Right ventricle myocardium superior (tissue), 1 donor: ENCODE data around the gene RSPH10B. TPM values are rescaled to one million over a fixed set of nuclear protein-coding genes. Genes with fewer than 3 reads are reported as not detected.
"Not testable (repeated sequence)": the region's sequence is repeated elsewhere in the genome, so short reads cannot be mapped to it uniquely, and the experiment has no call there.

ENCODE experiments used
- ATAC-seq: fragments of 200-7000 bp; cut with Tn5 transposase; one replicate; pipeline ENCODE4 v1.9.1; 2020; ENCODE audit warnings: mild to moderate bottlenecking; ENCODE audit not compliant: poor library complexity
- DNase-seq: peaks from one replicate; pipeline ENCODE4 v3.0.0-alpha.2; 2020
- intact Hi-C: fragments of 100-400 bp; cut with DNase I; formaldehyde crosslinking; loops from one replicate; pipeline ENCODE4 v1.11.2; 2022
- long read RNA-seq: library from polyadenylated mRNA; unstranded; transcript quantifications from one replicate; pipeline ENCODE4 v2.0.0, GENCODE V29; 2021
- total RNA-seq: library from RNA; stranded (reverse); fragmentation: NEBNext Ultra II Directional; extraction: Animal tissue kit (Norgen Biotek cat#: 25700); gene quantifications from one replicate; pipeline ENCODE4 v1.2.1, GENCODE V29; 2021
- donor health status: DM: no; HTN: yes; CAD: no; lungs with severe emphysema.

Gene RSPH10B
- not detected for total RNA-seq
- long read RNA-seq, result 0 reads

DNA sequence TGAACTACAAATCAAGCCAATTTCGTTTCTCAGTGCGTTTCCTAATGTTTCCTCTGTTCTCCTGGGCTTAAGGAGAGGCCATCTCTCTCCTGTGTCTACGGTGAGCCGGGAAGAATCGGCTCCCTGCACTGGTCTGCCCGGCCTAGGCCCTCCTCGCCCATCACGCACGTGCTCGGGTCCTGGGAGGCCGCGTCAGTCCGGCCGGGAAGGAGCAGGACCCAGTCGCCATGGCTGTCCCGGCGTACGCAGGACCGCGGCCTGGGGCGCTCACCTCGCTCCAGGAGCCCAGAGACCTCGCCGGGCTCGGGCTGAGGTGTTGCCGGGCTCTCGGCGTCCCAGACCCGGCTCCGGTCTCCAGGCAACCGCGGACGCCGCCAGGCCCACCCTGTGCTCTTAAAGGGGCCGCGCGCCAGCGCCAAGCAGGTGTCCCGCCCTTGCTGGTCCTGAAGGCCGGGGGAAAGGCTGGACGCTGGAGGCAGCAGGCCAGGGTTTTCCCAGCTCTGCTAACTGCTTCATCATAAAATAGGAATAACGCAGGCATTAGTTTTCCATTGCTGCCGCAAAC is at the start of gene RSPH10B:
Gene RSPH10B, minus strand, starts transcription at position 343 of the 565 bp plus-strand sequence. CDS start 3,573 bp downstream, outside the sequence.
- peak; percentile 72 for ATAC-seq
- DNase-seq, intact Hi-C loops: not testable (repeated sequence)

- DNase-seq (no peak), ATAC-seq (no peak)
- intact Hi-C loops, result no loop called here
Measured at GRCh38 chr7:6016653-6016966, 46.1 kb upstream of the RSPH10B start.

GRCh38 chr7:6015917-6016652 is 45.6 kb upstream of the RSPH10B start:
- intact Hi-C loops, result no loop called here
- ATAC-seq, result peak; percentile 82
- DNase-seq, result peak; percentile 85

DNA sequence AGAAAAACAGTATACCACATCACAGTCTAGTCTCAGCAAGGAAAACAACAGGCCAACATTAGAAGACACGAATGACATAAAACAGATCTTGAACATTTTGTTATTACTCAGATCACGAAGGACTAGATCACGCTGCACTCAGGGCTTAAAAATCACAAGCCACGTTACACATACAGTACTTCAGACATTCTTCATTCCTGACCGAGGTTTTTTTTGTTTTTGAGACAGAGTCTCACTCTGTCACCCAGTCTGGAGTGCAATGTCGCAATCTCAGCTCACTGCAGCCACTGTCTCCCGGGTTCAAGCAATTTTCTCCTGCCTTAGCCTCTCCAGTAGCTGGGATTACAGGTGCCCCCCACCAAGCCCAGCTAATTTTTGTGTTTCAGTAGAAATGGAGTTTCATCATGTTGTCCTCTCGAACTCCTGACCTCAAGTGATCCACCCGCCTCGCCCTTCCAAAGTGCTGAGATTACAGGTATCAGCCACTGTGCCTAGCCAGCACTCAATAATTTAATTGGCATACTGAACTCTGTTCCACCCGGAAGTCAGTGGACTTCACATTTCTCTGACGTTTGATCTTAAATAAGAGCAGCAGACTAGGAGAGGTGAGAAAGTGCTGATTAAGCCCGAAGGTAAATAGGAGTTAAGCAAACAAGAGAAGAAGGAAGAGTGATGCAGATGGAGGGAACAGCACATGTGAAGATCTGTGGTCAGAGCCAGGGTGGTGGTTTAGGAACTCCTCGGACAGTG is 42.0 kb upstream of the RSPH10B start:
- DNase-seq (no peak), ATAC-seq (no peak)
- intact Hi-C loops, result no loop called here

DNA sequence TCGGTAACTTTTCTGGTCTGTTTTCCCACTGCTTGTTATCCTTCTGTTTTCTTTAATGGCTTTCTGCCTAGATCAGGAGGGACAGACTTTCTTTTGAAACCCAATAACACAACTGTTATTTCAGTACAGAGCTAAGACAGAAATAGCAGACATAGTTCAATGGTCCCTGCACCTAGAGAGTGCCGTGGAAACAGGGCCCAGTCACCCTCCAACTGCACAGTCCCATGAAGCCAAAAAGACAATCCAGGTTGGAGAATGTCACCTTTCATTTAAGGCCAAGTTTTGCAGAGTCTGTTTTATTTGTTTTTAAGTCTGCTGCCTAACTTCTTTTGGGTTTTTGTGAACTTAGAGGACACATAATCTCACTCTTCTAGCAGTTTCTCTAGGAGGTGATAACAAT is 41.1 kb upstream of the RSPH10B start:
- intact Hi-C loops, result no loop called here
- DNase-seq (no peak), ATAC-seq (no peak)

- DNase-seq, intact Hi-C loops, ATAC-seq: not testable (repeated sequence)
Measured at GRCh38 chr7:6010370-6010769, 39.9 kb upstream of the RSPH10B start.

DNA sequence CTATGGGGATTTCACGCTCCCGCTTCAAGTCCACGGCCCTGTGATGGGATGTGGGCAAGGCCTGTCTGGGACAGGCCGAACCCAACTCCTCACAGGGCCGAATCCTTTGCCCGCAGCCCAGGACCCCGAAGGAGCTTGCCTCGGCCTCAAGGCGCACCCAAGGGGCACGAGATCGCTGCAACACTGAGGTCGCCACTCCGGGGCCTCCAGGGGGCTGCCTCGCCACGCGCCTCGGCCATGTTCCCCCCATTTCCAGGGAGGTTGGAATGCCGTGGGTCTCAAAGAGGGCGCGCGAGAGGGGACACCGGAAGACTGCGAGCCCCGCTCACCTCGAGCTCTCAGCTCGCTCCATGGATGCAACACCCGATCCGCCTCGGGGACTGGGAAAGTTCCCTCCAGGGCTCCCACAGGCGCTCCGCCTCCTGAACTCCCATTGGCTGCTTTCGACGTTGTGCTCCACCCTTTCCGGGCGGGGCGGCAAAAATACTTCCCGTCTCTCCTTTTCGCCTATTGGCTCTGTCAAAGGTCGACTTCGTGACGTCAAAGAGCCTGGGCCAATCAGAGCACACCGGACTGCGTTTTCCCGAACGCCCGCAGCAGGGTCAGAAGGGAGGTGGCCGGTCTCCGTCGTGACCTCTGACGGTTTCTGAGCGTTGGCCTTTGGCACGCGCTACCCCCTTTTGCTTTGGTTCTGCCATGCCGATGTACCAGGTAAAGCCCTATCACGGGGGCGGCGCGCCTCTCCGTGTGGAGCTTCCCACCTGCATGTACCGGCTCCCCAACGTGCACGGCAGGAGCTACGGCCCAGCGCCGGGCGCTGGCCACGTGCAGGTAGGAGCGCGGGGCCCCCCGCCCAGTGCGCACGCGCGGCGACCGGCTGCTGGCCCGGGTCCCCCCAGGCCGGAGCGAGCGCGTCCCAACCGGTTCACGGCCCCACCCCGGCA is 38.5 kb upstream of the RSPH10B start, which contains the start of the genes AIMP2 and PMS2:
Gene AIMP2, plus strand, starts transcription at position 605 of the 944 bp plus-strand sequence. Its CDS starts 92 bp downstream, at position 697.
Gene PMS2, minus strand, starts transcription at position 382 of the 944 bp plus-strand sequence. Its CDS starts 30 bp downstream, at position 352.
- ATAC-seq (peak; percentile 98), DNase-seq (peak; percentile 98)
- intact Hi-C loops, result no loop called here

DNA sequence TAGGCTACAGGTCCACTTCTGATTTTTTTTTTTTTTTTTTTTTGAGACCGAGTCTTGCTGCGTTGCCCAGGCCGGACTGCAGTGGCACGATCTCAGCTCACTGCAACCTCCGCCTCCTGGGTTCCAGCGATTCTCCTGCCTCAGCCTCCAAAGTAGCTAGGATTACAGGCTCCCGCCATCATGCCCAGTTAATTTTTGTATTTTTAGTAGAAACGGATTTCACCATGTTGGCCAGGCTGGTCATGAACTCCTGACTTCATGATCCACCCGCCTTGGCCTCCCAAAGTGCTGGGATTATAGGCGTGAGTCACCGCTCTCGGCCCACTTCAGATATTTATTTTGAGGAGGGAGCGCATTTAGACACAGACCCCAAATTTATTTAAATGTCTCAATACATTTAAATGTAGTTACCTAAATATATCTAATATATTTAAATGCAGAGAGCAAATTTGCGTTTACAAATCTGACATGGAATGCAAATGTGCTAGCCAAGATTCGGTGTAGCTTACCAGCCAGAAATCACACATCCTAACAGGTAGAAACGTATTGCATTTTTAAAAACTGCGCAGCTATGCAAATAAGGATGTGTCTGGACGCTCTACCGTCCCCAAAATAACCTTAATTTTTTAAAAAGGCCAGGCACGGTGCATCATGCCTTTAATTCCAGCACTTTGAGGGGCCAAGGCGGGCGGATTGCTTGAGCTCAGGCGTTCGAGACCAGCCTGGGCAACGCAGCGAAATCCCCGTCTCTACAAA is 37.5 kb upstream of the RSPH10B start:
- DNase-seq, ATAC-seq, intact Hi-C loops: not testable (repeated sequence)

DNA sequence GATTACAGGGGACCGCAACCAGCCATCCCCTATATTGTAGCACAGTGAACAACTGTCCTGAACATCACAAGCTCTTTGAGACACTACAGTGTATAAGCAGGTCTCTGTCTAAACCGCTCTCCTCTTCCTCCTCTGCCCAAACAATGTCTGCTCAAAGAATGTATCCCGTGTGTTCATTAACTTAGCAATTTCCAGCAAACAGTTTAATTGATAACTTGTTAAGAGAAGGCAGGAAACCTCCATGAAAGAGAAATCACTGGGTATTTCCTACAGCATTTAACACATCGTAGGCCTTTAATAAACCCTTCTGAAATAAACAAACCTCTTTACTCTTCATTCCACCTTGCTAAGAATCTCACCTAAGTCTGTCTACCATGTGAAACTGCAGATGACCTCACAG is 36.9 kb upstream of the RSPH10B start:
- intact Hi-C loops, result no loop called here
- DNase-seq (no peak), ATAC-seq (no peak)

DNA sequence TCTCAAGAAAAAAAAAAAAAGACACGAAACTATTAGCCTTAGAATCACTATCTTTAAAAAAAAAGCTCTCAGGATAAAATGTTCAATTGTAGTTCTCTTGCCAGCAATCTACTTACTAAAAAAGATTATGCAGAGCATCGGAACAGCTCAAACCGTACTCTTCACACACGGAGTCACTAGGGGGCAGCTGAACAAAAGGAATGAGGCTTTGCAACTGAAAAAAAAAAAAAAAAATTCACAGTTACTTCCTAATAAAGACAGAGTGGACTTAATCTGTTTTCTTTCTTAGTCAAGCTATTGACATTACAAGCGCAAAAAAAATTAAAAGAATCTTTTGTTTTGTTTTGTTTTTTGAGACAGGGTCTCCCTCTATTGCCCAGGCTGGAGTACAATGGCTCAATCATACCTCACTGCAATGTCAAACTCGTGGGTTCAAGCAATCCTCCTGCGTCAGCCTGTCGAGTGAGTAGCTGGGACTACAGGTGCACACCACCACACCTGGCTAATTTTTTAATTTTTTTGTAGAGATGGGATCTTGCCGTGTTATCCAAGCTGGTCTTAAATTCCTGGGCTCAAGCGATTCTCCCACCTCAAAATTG is 26.8 kb upstream of the RSPH10B start:
- intact Hi-C loops, result loop anchor here (10.0 kb wide), 1 partner anchor 437 kb away; no protein-coding TSS in a partner anchor
- no peak for DNase-seq
- ATAC-seq, result peak; percentile 79

DNA sequence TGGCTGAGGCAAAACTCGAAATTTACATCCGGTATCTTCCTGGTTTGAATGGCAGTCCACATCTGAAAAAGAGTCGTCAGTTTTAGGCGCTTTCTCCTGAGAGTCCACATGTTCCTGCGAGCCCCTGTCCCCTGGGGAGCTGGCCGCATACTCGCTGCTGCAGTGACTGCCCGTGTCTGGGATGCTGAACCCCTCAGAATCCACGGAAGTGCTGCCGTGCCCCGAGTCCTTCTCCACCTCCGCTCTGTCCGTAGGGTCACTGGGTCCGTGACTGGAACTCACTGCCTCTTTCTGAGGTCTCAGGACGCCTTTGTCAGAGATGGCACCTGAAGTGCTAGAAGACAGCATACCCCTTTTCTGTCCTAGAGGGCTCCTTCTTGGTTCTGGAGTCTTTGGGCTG is 16.6 kb upstream of the RSPH10B start:
- ATAC-seq, intact Hi-C loops, DNase-seq: not testable (repeated sequence)

DNA sequence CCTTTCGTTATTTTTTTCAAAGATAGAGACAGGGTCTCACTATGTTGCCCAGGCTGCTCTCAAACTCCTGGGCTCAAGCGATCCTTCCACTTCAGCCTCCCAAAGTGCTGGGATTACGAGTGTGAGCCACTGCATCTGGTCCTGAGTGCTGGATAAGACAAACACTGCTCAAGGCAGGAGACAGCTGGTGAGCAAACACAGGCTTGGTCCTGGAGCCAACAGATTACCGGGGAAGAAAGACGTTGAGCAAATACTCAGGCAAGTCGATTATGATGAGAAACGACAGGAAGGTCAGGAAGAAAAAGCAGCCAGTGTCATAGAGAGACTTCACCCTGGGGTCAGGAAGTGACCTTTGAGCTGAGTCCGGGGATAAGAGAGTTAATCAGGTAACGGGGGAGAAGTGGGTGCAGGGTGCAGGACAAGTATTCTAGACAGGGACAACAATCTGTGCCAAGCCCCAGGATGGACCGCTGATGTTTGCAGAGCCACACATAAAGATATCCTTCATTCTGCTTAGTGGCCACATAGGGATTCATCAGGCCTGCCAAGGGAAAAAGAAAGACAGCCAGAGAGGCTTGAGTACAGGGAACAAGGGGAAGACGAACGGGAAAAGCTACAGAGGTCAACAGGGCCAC is 9.3 kb upstream of the RSPH10B start:
- intact Hi-C loops, ATAC-seq, DNase-seq: not testable (repeated sequence)

GRCh38 chr7:5973580-5973979 is 3.1 kb upstream of the RSPH10B start:
- DNase-seq, intact Hi-C loops, ATAC-seq: not testable (repeated sequence)

DNA sequence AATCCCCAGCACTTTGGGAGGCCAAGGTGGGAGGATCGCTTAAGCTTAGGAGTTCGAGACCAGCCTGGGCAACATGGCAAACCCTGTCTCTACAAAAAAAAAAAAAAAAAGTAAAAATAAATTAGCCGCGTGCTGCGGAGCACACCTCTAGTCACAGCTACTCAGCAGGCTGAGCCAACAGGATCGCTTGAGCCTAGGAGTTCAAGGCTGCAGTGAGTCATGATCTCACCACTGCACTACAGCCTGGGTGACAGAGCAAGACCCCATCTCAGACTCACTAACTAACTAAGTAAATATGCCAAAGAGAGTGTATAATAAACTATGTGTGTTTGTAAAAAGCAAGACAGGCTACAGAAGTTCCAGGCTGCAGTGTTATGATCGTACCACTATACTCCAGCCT is 6.7 kb downstream of the RSPH10B start:
- intact Hi-C loops, ATAC-seq, DNase-seq: not testable (repeated sequence)

DNA sequence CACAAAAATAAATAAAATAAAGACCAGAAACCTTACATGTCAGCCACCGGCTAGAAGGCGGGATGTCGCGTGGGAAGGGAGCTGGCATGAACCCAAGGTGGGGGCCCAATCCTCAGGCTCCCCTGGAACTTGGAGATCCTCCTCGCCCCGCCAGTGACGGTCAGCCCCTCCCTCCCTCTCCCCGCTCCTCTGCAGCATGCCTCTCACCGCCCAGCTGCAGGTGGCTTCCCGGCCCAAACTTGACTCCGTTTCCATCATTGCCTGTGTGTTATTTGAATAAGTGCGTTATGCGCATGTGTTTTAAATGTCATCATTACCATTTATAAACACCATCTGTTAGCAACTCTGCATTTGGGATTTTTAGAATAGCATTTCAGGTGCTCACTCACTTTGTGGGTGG is 7.3 kb downstream of the RSPH10B start:
- ATAC-seq, intact Hi-C loops, DNase-seq: not testable (repeated sequence)

DNA sequence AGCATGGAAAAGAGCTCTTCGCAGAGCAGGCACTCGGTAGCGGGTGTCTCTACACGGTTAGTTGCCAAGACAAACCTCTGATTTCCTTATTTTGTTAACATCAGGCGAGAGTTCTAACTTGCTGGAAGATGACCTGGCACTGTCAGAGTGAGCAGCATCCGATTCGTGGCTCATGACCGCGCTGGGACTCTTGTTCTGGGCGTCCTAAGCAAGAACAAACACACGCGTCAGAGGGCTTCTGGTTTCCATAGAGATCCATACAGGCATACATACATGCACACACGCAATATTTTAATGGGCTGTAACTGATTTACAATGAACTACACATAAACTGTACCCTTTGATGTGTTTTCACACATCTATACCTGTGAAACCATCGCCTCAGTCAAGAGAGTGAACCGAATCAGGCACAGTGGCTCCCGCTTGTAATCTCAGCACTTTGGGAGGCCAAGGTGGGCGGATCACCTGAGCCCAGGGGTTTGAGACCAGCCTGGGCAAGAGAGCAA is 35.5 kb downstream of the RSPH10B start:
- ATAC-seq, intact Hi-C loops, DNase-seq: not testable (repeated sequence)
